ENCODE results near the gene OTOP2. TPM values are rescaled to one million over a fixed set of nuclear protein-coding genes. Genes with fewer than 3 reads are reported as not detected.

The OTOP2 gene
- total and polyA plus RNA-seq, 2 of the 8 experiments (the other 6 are each of a cell fraction or from before 2014, with no cell fraction given), result 0.23 TPM; not detected in 1

DNA sequence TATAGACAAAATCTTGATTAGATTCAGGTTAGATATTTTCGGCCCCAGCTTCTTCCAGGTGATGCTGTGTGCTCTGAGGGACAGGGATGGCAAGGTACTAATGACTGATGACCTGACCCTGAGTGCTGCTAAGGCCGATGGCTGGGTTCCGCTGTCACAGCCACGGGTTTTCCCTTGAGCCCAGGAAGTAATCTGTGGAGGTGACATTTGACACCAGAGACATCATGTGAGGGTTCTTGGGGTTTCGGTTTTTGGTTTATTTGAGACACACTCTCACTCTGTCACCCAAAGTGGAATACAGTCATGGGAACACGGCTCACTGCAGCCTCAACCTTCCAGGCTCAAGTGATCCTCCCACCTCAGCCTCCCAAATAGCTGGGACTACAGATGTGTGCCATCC lies 21.5 kb downstream of the OTOP2 start:
- POLR2A ChIA-PET (ENCODE audit: partially characterized antibody), result interaction anchor here (1.0 kb wide), 1 partner anchor 67 kb away, joined by 3 read pairs; the partner anchor contains the start of gene MRPL58

More for the DNA sequence above, 21.5 kb downstream of the OTOP2 start:
- H2BK120ac ChIP-seq (replicated peaks; ENCODE audit: low read depth, low read length), result no peak overlapping the region
- CTCF ChIA-PET (ENCODE audit: partially characterized antibody), result interaction anchor here (1.3 to 49.9 kb wide), 4 partner anchors 6 to 83 kb away, joined by 3 to 1072 read pairs (median 538); partner anchors contain the start of genes OTOP2, OTOP3 and USH1G
- H4K91ac ChIP-seq (replicated peaks; ENCODE audit: insufficient read length, low read length), result no peak overlapping the region
- no peak overlapping the region for H2AK5ac ChIP-seq (ENCODE audit: low read depth, low read length)
- H3K14ac ChIP-seq (ENCODE audit: insufficient read length), result no peak overlapping the region
- H3K27ac ChIP-seq (ENCODE audit: low read depth, low read length), result no peak overlapping the region
- no peaks in the 10 kb centered on the region for H3K79me2 ChIP-seq (ENCODE audit: control insufficient read depth in 1 of 2, insufficient read depth in 2 of 2, low read length in 2 of 2)
- no peaks in the 10 kb centered on the region for H3K9me3 ChIP-seq (ENCODE audit: insufficient read depth in 2 of 2, low read depth in 1 of 2, low read length in 1 of 2)
- no peak overlapping the region for H2BK5ac ChIP-seq (ENCODE audit: low read depth, low read length)
- H3K27me3 ChIP-seq (replicated peaks in 1 of 4; ENCODE audit: control insufficient read depth in 3 of 4, extremely low read depth in 1 of 4, insufficient read depth in 3 of 4, low read length in 3 of 4), result peaks cover 0 to 5% (median 4%) of the 10 kb centered on the region in 4 experiments; a peak in 3 of 7 replicates
- no peak overlapping the region for H3K18ac ChIP-seq (ENCODE audit: extremely low read depth, low read length)
- H2BK15ac ChIP-seq (ENCODE audit: low read length), result no peak overlapping the region
- DNase-seq (ENCODE audit: low read depth in 1 of 2, low spot score in 2 of 2) (no peak), FAIRE-seq (no peak)
- 87% methylated on average over 6 of the region's 6 CpGs; no CpG with 5 or more reads in 1 of the 2 experiments for WGBS, 2 experiments (ENCODE audit: extremely low coverage in 1 of 2, insufficient coverage in 1 of 2, insufficient read length in 1 of 2, insufficient replicate concordance in 2 of 2, low coverage in 1 of 2, low lambda C conversion rate in 2 of 2, missing lambda C conversion rate in 1 of 2)
- H4K5ac ChIP-seq (ENCODE audit: insufficient read length, low read depth, low read length), result no peak overlapping the region
- H3K4me3 ChIP-seq (ENCODE audit: extremely low read depth in 1 of 4, insufficient read depth in 2 of 4, low read depth in 3 of 4, low read length in 4 of 4), result no peak overlapping the region
- H3K4me2 ChIP-seq (ENCODE audit: insufficient read depth in 1 of 2, low read depth in 2 of 2, low read length in 2 of 2), result no peak overlapping the region
- H3K56ac ChIP-seq (replicated peaks; ENCODE audit: insufficient read length, low read depth, low read length), result no peak overlapping the region
- H4K20me1 ChIP-seq (replicated peaks in 1 of 2; ENCODE audit: control insufficient read depth in 1 of 2, insufficient read depth in 2 of 2, low read length in 2 of 2), result peaks cover 0 to 6% of the 10 kb centered on the region in 2 experiments
- H2BK12ac ChIP-seq (ENCODE audit: low read depth, low read length), result no peak overlapping the region
- H4K8ac ChIP-seq (ENCODE audit: extremely low read depth, insufficient read depth, low read length), result no peak overlapping the region
- no peaks in the 10 kb centered on the region for H3K23me2 ChIP-seq (ENCODE audit: low read depth, low read length)
- H3K9ac ChIP-seq (replicated peaks in 1 of 4; ENCODE audit: extremely low read depth in 1 of 4, low read depth in 3 of 4, low read length in 3 of 4), result no peak overlapping the region
- no peak overlapping the region for H2BK20ac ChIP-seq (ENCODE audit: low read length)
- H3K23ac ChIP-seq (ENCODE audit: insufficient read length), result no peak overlapping the region
- H3K79me1 ChIP-seq (ENCODE audit: low read depth, low read length), result no peaks in the 10 kb centered on the region
- H3K4me1 ChIP-seq (replicated peaks in 1 of 4; ENCODE audit: control insufficient read depth in 3 of 4, insufficient read depth in 4 of 4, low read length in 3 of 4), result peaks cover 0 to 3% (median 0%) of the 10 kb centered on the region in 4 experiments; a peak in 4 of 7 replicates
- no peak overlapping the region for H2AFZ ChIP-seq (ENCODE audit: low read length)
- H3K4ac ChIP-seq (replicated peaks; ENCODE audit: insufficient read length, low read depth, low read length), result no peak overlapping the region
- TF ChIP-seq RAD21 (IDR thresholded peaks at IDR 0.05 in 1 of 2, conservative IDR thresholded peaks at IDR 0.05 in 1 of 2; ENCODE audit: low read depth in 2 of 2, low read length in 2 of 2) (no peak), BCL11A (IDR thresholded peaks at IDR 0.05; ENCODE audit: low read depth in 2 of 2, low read length in 2 of 2) (no peak), SUZ12 (IDR thresholded peaks at IDR 0.05; ENCODE audit: low read length) (no peak), RFX5 (IDR thresholded peaks at IDR 0.05; ENCODE audit: borderline replicate concordance, low read depth, low read length) (no peak), EGR1 (IDR thresholded peaks at IDR 0.05; ENCODE audit: borderline replicate concordance, low read depth, low read length) (no peak)
- TF ChIP-seq, protein P1, sequence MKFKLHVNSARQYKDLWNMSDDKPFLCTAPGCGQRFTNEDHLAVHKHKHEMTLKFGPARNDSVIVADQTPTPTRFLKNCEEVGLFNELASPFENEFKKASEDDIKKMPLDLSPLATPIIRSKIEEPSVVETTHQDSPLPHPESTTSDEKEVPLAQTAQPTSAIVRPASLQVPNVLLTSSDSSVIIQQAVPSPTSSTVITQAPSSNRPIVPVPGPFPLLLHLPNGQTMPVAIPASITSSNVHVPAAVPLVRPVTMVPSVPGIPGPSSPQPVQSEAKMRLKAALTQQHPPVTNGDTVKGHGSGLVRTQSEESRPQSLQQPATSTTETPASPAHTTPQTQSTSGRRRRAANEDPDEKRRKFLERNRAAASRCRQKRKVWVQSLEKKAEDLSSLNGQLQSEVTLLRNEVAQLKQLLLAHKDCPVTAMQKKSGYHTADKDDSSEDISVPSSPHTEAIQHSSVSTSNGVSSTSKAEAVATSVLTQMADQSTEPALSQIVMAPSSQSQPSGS (IDR thresholded peaks at IDR 0.05; ENCODE audit: low read length), result no peak
- H3K36me3 ChIP-seq (ENCODE audit: control insufficient read depth in 2 of 4, insufficient read depth in 4 of 4, low read length in 3 of 4), result no peaks in the 10 kb centered on the region
